CD14-positive monocyte (primary cell): ENCODE data around the gene ARHGAP20. TPM values are rescaled to one million over a fixed set of nuclear protein-coding genes. Genes with fewer than 3 reads are reported as not detected.

Source experiments
- DNase-seq, 3 donors: peaks; one replicate each; pipeline ENCODE4 v3.0.0-alpha.2; 2011 to 2022
- H2AFZ ChIP-seq: 2 replicates; pipeline ENCODE4 v1.6.0; 2012; ENCODE audit warnings: mild to moderate bottlenecking, low read depth, low read length, inconsistent platforms; ENCODE audit not compliant: insufficient read depth, poor library complexity, severe bottlenecking
- H3K27ac ChIP-seq, 2 donors: 1 replicate in 1 of 2; 2 replicates in 1 of 2; pipeline ENCODE4 v1.5.1; 2012 to 2013; ENCODE audit warnings: low read length in 2 of 2, control low read depth in 1 of 2, inconsistent platforms in 1 of 2, low read depth in 1 of 2, mild to moderate bottlenecking in 1 of 2
- H3K27me3 ChIP-seq, 2 donors: one replicate each; pipeline versions ENCODE4 v1.6.0 to v1.6.1; 2011 to 2013; ENCODE audit warnings: low read length in 2 of 2; ENCODE audit not compliant: control insufficient read depth in 2 of 2, insufficient read depth in 2 of 2
- H3K36me3 ChIP-seq, 2 donors: replicated peaks in 1 of 2; 1 replicate in 1 of 2; 2 replicates in 1 of 2; pipeline versions ENCODE4 v1.5.1 to v1.6.1; 2012 to 2013; ENCODE audit warnings: low read length in 2 of 2, control low read depth in 1 of 2, inconsistent platforms in 1 of 2, mild to moderate bottlenecking in 1 of 2; ENCODE audit not compliant: insufficient read depth in 2 of 2, control insufficient read depth in 1 of 2
- H3K4me1 ChIP-seq, 2 donors: 1 replicate in 1 of 2; 2 replicates in 1 of 2; pipeline versions ENCODE4 v1.5.1 to v1.6.1; 2012 to 2013; ENCODE audit warnings: low read length in 2 of 2, control low read depth in 1 of 2, inconsistent platforms in 1 of 2, mild to moderate bottlenecking in 1 of 2, moderate library complexity in 1 of 2; ENCODE audit not compliant: insufficient read depth in 2 of 2, control insufficient read depth in 1 of 2
- H3K4me2 ChIP-seq: replicated peaks from 2 replicates; pipeline ENCODE3; 2012; ENCODE audit warnings: low read length, moderate library complexity, mild to moderate bottlenecking; ENCODE audit not compliant: poor library complexity, severe bottlenecking; ENCODE audit errors: extremely low read depth
- H3K4me3 ChIP-seq, 3 experiments: fragments of 200-600 bp in 1 of 3; sonication (generic) in 1 of 3; replicated peaks in 1 of 3; 1 replicate in 2 of 3; 2 replicates in 1 of 3; pipeline ENCODE4 v1.5.1; 2011 to 2013; ENCODE audit warnings: low read length in 3 of 3, mild to moderate bottlenecking in 3 of 3, control low read depth in 2 of 3, low read depth in 2 of 3, inconsistent platforms in 1 of 3, moderate library complexity in 1 of 3
- H3K79me2 ChIP-seq: 2 replicates; pipeline ENCODE4 v1.6.0; 2012; ENCODE audit warnings: mild to moderate bottlenecking, control low read depth, inconsistent platforms, low read length, moderate library complexity; ENCODE audit not compliant: insufficient read depth
- H3K9ac ChIP-seq: 2 replicates; pipeline ENCODE4 v1.6.0; 2017; ENCODE audit warnings: low read length, mild to moderate bottlenecking; ENCODE audit not compliant: insufficient read depth, poor library complexity, severe bottlenecking
- H3K9me3 ChIP-seq, 2 donors: replicated peaks in 1 of 2; 1 replicate in 1 of 2; 2 replicates in 1 of 2; pipeline versions ENCODE4 v1.5.1 to v1.6.1; 2012 to 2013; ENCODE audit warnings: low read length in 2 of 2, control low read depth in 1 of 2; ENCODE audit not compliant: control insufficient read depth in 1 of 2, insufficient read depth in 1 of 2
- H4K20me1 ChIP-seq: 2 replicates; pipeline ENCODE4 v1.6.0; 2012; ENCODE audit warnings: mild to moderate bottlenecking, low read length, control low read depth, moderate library complexity; ENCODE audit not compliant: insufficient read depth
- H3K27ac Mint-ChIP-seq, 7 donors: one replicate each; pipeline ENCODE4 v1.8.0; 2020; ENCODE audit warnings: mild to moderate bottlenecking in 7 of 7, mixed read lengths in 7 of 7, moderate library complexity in 6 of 7, inconsistent platforms in 2 of 7
- H3K27me3 Mint-ChIP-seq, 3 donors: one replicate each; pipeline ENCODE4 v1.8.0; 2021 to 2022; ENCODE audit warnings: low read depth in 3 of 3, mild to moderate bottlenecking in 3 of 3, mixed read lengths in 3 of 3, moderate library complexity in 3 of 3, inconsistent platforms in 1 of 3
- H3K36me3 Mint-ChIP-seq, 2 donors: one replicate each; pipeline ENCODE4 v1.8.0; 2020; ENCODE audit warnings: mixed read lengths in 2 of 2, inconsistent platforms in 1 of 2, mild to moderate bottlenecking in 1 of 2
- H3K4me1 Mint-ChIP-seq: one replicate; pipeline ENCODE4 v1.8.0; 2020; ENCODE audit warnings: mild to moderate bottlenecking, mixed read lengths
- H3K4me3 Mint-ChIP-seq, 2 donors: one replicate each; pipeline ENCODE4 v1.8.0; 2020; ENCODE audit warnings: mild to moderate bottlenecking in 2 of 2, mixed read lengths in 2 of 2, moderate library complexity in 1 of 2
- H3K9me3 Mint-ChIP-seq, 7 donors: one replicate each; pipeline ENCODE4 v1.8.0; 2020 to 2022; ENCODE audit warnings: mixed read lengths in 7 of 7, mild to moderate bottlenecking in 6 of 7, moderate library complexity in 6 of 7, inconsistent platforms in 2 of 7
- WGBS: methylation state at CpG from one replicate; pipeline ENCODE4 v1.1.5; 2013; ENCODE audit warnings: missing lambda C conversion rate; ENCODE audit not compliant: insufficient coverage; 5-methylcytosine and 5-hydroxymethylcytosine counted together
- intact Hi-C, 2 donors: fragments of 100-400 bp; cut with micrococcal nuclease; formaldehyde crosslinking; loops; one replicate each; pipeline versions ENCODE4 v1.15.0 to v1.15.1; 2023
- polyA plus RNA-seq, 3 donors: library from polyadenylated mRNA; depleted of rRNA in 1 of 3; unstranded in 2 of 3; stranded (reverse) in 1 of 3; fragments of 300-500 nt in 2 of 3; fragments of >200 nt in 1 of 3; fragmentation: Illumina TruSeq in 2 of 3; gene quantifications; 1 replicate in 2 of 3; 2 replicates in 1 of 3; pipeline ENCODE4 v1.2.3, GENCODE V29; 2012 to 2021
- TF ChIP-seq, protein P1 (sequence below): fragments of 200-600 bp; IDR thresholded peaks from one replicate; pipeline ENCODE4 v1.8.0; 2022; ENCODE audit warnings: antibody characterized with exemption, mild to moderate bottlenecking

ARHGAP20 gene
- polyA plus RNA-seq, 3 donors: 0.04 TPM; not detected in 2

- Histone ChIP-seq H2AFZ (no peak overlapping the region), H3K9me3 (peaks cover 0 to 4% of the 10 kb centered on the region in 2 donors), H3K4me1 (no peaks in the 10 kb centered on the region), H3K79me2 (no peaks in the 10 kb centered on the region), H3K36me3 (no peaks in the 10 kb centered on the region), H3K4me2 (no peak overlapping the region), H3K27me3 (no peaks in the 10 kb centered on the region), H3K27ac (no peak overlapping the region), H3K4me3 (no peak overlapping the region), H4K20me1 (no peaks in the 10 kb centered on the region), H3K9ac (no peak overlapping the region)
- H3K27me3 Mint-ChIP-seq: peaks cover 0 to 1% (median 0%) of the 10 kb centered on the region in 3 donors
- no peak overlapping the region for H3K27ac Mint-ChIP-seq
- peaks cover 0 to 14% (median 6%) of the 10 kb centered on the region in 7 donors for H3K9me3 Mint-ChIP-seq
- no peaks in the 10 kb centered on the region for H3K4me1 Mint-ChIP-seq
- TF ChIP-seq, protein P1, sequence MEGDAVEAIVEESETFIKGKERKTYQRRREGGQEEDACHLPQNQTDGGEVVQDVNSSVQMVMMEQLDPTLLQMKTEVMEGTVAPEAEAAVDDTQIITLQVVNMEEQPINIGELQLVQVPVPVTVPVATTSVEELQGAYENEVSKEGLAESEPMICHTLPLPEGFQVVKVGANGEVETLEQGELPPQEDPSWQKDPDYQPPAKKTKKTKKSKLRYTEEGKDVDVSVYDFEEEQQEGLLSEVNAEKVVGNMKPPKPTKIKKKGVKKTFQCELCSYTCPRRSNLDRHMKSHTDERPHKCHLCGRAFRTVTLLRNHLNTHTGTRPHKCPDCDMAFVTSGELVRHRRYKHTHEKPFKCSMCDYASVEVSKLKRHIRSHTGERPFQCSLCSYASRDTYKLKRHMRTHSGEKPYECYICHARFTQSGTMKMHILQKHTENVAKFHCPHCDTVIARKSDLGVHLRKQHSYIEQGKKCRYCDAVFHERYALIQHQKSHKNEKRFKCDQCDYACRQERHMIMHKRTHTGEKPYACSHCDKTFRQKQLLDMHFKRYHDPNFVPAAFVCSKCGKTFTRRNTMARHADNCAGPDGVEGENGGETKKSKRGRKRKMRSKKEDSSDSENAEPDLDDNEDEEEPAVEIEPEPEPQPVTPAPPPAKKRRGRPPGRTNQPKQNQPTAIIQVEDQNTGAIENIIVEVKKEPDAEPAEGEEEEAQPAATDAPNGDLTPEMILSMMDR: no peak
- intact Hi-C loops: no loop called here
- no peak for DNase-seq
- H3K36me3 Mint-ChIP-seq: no peaks in the 10 kb centered on the region
- H3K4me3 Mint-ChIP-seq: no peak overlapping the region
Observed at GRCh38 chr11:110538154-110538553, 174.1 kb downstream of the ARHGAP20 start.

- intact Hi-C loops: no loop called here
- Histone ChIP-seq H3K9me3 (peaks cover 0 to 3% of the 10 kb centered on the region in 2 donors), H3K4me1 (no peaks in the 10 kb centered on the region), H3K9ac (no peak overlapping the region), H2AFZ (no peak overlapping the region), H4K20me1 (no peaks in the 10 kb centered on the region), H3K27me3 (no peaks in the 10 kb centered on the region), H3K27ac (no peak overlapping the region), H3K79me2 (no peaks in the 10 kb centered on the region), H3K4me3 (no peak overlapping the region), H3K36me3 (no peaks in the 10 kb centered on the region), H3K4me2 (no peak overlapping the region)
- peaks cover 0 to 1% (median 0%) of the 10 kb centered on the region in 3 donors for H3K27me3 Mint-ChIP-seq
- no peaks in the 10 kb centered on the region for H3K36me3 Mint-ChIP-seq
- no peak overlapping the region for H3K27ac Mint-ChIP-seq
- no peak for DNase-seq
- H3K4me1 Mint-ChIP-seq: no peaks in the 10 kb centered on the region
- TF ChIP-seq, protein P1: no peak
- no peak overlapping the region for H3K4me3 Mint-ChIP-seq
- H3K9me3 Mint-ChIP-seq: peaks cover 0 to 19% (median 13%) of the 10 kb centered on the region in 7 donors
- 86% methylated on average over 1 of the region's 6 CpGs for WGBS
Observed at GRCh38 chr11:110530900-110531741, 181.1 kb downstream of the ARHGAP20 start.
